AG04450 (cell line): ENCODE results near the gene RNF213. TPM values are rescaled to one million over a fixed set of nuclear protein-coding genes. Genes with fewer than 3 reads are reported as not detected.

Experiments
- CTCF ChIA-PET: fragments of 300-600, 350-600 bp; formaldehyde crosslinking; extraction: SDS; loops from one replicate; lab custom pipeline; 2022; ENCODE audit warnings: antibody characterized with exemption, inconsistent platforms; lab: Charles Lee
- POLR2A ChIA-PET: fragments of 350-600 bp; formaldehyde crosslinking; extraction: SDS; loops from one replicate; lab custom pipeline; 2021; ENCODE audit warnings: antibody characterized with exemption, inconsistent platforms; lab: Yijun Ruan, JAX
- DNase-seq: peaks from one replicate; pipeline ENCODE4 v3.0.0-alpha.2; 2011; ENCODE audit warnings: low read depth, low spot score
- H3K27ac ChIP-seq: one replicate; pipeline ENCODE4 v1.5.1; 2012; ENCODE audit warnings: low read depth, low read length, control low read depth
- H3K27me3 ChIP-seq: one replicate; pipeline ENCODE4 v1.6.0; 2012; ENCODE audit warnings: low read length; ENCODE audit not compliant: control insufficient read depth, insufficient read depth
- H3K4me3 ChIP-seq: 2 replicates; pipeline ENCODE4 v1.5.1; 2011; ENCODE audit warnings: mild to moderate bottlenecking, low read depth, low read length, control low read depth
- H3K9me3 ChIP-seq: 2 replicates; pipeline ENCODE4 v1.5.1; 2012; ENCODE audit warnings: low read length; ENCODE audit not compliant: control insufficient read depth, insufficient read depth
- polyA plus RNA-seq: library from polyadenylated mRNA; depleted of rRNA; stranded (reverse); fragments of >200 nt; gene quantifications from 2 replicates; pipeline ENCODE4 v1.2.3, GENCODE V29; 2011
- TF ChIP-seq, protein P1 (sequence below): IDR thresholded peaks from 2 replicates; pipeline ENCODE4 v1.5.1; 2011; ENCODE audit warnings: low read depth, low read length, control low read depth, inconsistent platforms

The RNF213 gene
- polyA plus RNA-seq, 1 experiment: 46.8 TPM

DNA sequence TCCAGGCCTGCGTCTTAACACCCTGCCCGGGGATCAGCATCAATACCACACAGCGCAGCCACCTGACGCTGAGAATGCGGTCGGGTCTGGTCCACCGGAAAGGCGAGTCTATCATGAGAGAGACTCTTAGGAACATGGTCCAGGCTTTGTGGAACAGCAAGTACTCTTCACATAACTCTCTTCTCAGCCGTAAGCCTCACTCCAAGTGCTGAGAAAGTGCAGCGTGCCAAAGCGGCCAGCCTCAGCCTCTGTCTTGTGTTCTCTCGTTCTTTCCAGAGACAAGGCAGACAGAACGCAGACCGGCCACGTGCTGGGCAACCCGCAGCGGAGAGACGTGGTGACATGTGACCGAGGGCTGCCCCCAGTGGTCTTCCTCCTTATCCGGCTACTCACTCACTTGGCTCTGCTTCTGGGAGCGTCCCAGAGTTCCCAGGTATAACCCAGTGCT lies 119.9 kb downstream of the RNF213 start:
- TF ChIP-seq, protein P1, sequence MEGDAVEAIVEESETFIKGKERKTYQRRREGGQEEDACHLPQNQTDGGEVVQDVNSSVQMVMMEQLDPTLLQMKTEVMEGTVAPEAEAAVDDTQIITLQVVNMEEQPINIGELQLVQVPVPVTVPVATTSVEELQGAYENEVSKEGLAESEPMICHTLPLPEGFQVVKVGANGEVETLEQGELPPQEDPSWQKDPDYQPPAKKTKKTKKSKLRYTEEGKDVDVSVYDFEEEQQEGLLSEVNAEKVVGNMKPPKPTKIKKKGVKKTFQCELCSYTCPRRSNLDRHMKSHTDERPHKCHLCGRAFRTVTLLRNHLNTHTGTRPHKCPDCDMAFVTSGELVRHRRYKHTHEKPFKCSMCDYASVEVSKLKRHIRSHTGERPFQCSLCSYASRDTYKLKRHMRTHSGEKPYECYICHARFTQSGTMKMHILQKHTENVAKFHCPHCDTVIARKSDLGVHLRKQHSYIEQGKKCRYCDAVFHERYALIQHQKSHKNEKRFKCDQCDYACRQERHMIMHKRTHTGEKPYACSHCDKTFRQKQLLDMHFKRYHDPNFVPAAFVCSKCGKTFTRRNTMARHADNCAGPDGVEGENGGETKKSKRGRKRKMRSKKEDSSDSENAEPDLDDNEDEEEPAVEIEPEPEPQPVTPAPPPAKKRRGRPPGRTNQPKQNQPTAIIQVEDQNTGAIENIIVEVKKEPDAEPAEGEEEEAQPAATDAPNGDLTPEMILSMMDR: no peak
- Histone ChIP-seq H3K27me3 (no peaks in the 10 kb centered on the region), H3K4me3 (no peak overlapping the region), H3K9me3 (no peaks in the 10 kb centered on the region; the same call in 1 of the 2 replicates), H3K27ac (no peak overlapping the region)
- CTCF ChIA-PET: no interaction called here
- no peak for DNase-seq
- POLR2A ChIA-PET: no interaction called here

DNA sequence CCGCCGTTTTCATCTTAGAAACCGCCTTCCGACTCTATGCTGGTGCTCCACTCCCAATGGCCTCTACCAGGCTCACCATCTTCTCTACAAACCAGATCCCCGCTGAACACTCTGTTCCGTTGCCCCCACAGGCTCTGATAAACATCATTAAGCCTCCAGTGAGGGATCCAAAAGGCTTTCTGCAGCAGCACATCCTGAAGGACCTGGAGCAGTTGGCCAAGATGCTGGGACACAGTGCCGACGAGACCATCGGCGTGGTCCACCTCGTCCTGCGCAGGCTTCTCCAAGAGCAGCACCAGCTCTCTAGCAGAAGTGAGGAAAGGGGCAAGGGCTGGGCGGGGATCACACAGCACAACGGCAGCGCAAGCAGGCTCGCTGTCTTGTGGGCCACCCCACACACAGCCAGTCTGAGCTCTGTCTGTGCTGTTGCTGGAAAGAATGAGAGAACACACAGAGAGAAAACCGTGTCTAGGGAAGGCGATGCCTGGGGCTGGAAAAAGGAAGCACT lies 120.8 kb downstream of the RNF213 start:
- ChIA-PET POLR2A (no interaction called here), CTCF (no interaction called here)
- Histone ChIP-seq H3K4me3 (no peak overlapping the region), H3K9me3 (no peaks in the 10 kb centered on the region; the same call in 1 of the 2 replicates), H3K27ac (no peak overlapping the region), H3K27me3 (no peaks in the 10 kb centered on the region)
- no peak for DNase-seq
- TF ChIP-seq, protein P1: no peak

DNA sequence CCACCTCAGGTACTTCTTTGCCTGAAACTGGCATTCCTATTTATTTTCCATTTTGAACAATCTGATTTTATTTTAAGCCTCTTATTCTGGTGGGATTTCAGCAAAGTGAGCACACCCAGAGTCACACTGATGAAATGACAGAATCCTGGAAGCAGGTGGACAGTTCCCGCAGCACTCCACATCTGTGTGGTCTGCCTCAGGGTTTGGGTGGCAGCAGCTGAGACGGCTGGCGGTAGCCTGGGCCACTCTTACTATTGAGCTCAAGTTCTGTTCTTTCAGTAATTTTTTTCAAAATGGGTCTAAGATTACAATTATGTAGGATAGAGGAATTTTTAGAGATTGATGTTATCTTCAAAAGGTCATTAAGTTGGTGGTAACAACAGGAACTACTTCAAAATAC lies 121.8 kb downstream of the RNF213 start:
- POLR2A ChIA-PET: no interaction called here
- no peak for DNase-seq
- Histone ChIP-seq H3K4me3 (no peak overlapping the region), H3K27ac (no peak overlapping the region), H3K9me3 (no peaks in the 10 kb centered on the region; the same call in 1 of the 2 replicates), H3K27me3 (no peaks in the 10 kb centered on the region)
- TF ChIP-seq, protein P1: no peak
- CTCF ChIA-PET: no interaction called here

DNA sequence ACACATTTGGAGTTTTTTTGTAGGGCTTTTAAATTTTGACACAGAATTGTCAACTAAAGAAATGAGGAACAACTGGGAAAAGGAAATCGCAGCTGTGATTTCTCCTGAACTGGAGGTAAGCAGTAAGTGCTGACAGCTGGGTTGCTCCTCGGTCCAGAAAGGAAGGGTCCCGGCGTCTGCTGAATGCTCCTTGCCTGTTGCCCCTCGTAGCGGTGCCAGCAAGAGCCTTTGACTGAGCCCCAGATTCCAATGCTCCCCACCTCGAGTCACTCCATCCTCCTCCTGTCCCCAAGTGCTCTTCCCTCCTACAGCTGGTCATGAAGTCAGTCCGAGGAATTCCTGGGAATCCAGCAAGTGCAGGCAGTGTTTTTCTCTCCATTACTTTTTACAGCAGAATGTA lies 122.3 kb downstream of the RNF213 start:
- POLR2A ChIA-PET: no interaction called here
- Histone ChIP-seq H3K9me3 (no peaks in the 10 kb centered on the region; the same call in 1 of the 2 replicates), H3K27me3 (no peaks in the 10 kb centered on the region), H3K27ac (no peak overlapping the region), H3K4me3 (no peak overlapping the region)
- TF ChIP-seq, protein P1: no peak
- DNase-seq: no peak
- CTCF ChIA-PET: no interaction called here

DNA sequence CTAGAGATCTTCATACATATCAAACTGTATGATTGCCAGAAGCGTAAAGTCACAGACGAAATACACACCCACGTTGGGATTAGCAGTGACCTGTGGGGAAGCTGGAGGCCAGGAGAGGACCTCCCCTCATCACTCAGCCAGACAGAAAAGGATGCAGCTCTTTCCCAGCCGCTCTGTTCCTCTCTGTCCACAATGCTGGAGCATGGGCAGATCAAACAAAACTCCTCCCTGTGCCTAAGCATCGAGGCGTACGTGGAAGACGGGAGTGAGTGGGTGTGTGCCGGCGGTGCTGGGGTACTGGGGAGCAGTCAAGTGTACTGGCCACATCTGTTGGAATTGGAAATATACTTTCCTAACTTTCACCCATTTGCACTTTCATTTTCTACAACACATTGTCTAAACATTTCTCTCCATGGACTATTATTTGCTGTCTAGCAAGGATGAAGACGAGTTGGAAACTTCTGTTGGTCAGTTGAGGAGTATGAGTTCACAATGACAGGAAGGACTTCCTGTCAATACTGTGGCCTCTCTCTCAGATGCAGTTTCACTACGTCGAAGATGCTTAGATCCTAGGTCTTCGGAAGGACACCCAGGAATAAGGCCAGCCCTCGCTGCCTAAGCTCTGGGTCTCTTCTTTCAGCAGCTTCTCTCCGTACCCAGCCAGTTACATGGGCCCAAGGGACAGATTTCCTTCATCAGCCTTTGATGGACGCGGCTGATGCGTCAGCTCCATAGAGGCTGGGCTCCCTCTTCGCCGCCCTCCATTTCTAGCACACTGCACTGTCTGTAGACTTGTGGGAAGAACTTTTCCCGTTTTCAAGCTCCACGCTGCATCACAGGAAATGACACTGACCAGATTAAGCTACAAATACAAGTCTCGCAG lies 123.7 kb downstream of the RNF213 start:
- DNase-seq: no peak
- Histone ChIP-seq H3K9me3 (no peaks in the 10 kb centered on the region; the same call in 1 of the 2 replicates), H3K27me3 (no peaks in the 10 kb centered on the region), H3K27ac (no peak overlapping the region), H3K4me3 (no peak overlapping the region)
- ChIA-PET CTCF (no interaction called here), POLR2A (no interaction called here)
- TF ChIP-seq, protein P1: no peak
